GM18498 (cell line): Measurements from ENCODE around the gene CENPS.
"Not testable (repeated sequence)": the region's sequence is repeated elsewhere in the genome, so short reads cannot be mapped to it uniquely, and the experiment has no call there.

Experiments used
- ATAC-seq: cut with Tn5 transposase; IDR thresholded peaks from one replicate; pipeline ENCODE4 v1.9.1; 2021; ENCODE audit warnings: mild to moderate bottlenecking, moderate library complexity; ENCODE audit not compliant: unreplicated experiment

CENPS gene

DNA sequence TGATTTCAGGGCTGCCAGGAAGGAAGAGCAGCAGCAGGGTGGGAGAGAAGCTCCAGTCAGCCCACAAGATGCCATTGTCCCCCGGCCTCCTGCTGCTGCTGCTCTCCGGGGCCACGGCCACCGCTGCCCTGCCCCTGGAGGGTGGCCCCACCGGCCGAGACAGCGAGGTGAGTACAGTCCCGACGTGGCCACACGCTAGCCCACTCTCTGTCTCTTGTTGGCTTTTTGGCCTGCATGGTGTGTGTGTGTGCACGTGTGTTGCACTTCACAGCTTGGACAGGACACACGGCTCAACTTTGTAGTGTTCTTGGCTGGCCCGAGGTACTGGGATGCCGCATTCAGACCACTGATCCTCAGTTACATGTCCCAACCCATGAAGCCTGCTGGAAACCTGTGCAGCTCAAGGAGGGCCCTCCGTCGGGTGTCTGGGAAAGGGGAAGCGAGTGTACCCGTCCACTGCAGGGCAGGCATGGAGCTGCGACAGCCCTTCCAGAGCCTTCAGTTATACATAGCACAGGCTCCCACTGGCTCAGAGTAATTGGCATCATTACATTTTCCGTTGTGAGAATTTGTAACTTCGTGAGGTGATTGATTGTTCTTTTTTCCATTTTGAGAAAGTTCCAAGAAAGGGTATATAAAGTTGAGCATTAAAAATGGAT is 20.1 kb downstream of the CENPS start:
- no peak for ATAC-seq

DNA sequence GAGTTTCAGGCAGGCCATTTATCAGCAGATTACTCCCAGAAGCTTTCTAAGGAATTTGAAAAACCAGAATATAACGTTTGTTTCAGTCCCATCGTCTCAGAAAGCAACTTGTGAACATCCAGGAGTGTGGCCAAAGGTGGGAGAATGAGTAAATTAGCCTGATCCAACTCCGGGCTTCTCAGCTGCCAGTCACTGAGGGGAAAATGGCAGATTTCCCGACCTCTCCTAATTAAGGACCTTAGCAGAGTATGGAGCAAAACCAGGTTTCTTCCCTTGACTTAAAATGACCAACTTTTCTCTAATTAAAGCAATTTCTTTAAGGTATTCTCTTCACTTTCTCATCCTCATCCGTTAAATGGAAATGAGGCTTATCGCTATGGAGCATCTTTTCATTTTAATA is 20.6 kb downstream of the CENPS start:
- ATAC-seq, result no peak

DNA sequence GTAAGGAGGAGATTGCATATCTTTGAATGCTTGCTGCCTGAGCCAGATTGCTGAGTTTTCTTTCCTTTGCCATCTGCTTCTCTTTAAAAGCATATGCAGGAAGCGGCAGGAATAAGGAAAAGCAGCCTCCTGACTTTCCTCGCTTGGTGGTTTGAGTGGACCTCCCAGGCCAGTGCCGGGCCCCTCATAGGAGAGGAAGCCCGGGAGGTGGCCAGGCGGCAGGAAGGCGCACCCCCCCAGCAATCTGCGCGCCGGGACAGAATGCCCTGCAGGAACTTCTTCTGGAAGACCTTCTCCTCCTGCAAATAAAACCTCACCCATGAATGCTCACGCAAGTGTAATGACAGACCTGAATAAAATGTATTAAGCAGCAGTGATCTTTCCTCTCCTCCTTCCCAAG is 21.1 kb downstream of the CENPS start:
- ATAC-seq, result no peak

DNA sequence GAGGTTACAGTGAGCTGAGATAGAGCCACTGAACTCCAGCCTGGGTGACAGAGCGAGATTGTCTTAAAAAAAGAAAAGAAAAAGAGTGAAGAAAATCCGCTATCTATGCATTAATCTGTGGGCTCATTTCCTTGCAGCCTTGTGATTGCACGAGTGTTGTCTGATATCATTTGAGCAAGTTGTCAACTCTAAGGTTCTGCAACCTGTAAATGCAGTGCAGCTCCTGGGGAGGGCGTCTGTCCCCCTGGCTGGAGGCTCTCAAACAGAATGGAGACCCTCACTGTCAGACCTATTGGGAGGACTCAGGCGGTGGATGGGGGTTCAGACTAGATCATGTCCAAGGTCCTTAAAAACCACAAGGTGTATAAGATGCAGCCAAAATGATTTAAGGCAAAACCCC is 25.8 kb downstream of the CENPS start:
- no peak for ATAC-seq

DNA sequence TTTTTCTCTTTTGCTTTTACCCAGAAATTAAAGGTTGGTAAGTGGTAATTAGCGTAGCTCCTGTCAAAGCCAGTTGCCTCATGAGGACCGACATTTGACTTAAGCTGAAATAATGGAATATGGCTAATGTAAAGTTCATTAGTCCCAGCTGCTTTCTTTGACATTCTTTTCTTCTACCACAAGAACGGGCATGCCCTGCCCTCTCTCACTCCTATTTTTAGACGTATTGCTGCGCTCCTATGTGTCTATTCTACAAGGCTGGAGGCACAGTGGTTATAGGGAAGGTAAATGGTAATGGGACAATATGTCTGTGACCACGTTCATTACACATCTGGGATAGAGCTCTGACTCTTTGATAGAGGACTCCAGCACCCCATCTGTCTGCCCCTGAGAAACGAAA is 26.4 kb downstream of the CENPS start:
- no peak for ATAC-seq

DNA sequence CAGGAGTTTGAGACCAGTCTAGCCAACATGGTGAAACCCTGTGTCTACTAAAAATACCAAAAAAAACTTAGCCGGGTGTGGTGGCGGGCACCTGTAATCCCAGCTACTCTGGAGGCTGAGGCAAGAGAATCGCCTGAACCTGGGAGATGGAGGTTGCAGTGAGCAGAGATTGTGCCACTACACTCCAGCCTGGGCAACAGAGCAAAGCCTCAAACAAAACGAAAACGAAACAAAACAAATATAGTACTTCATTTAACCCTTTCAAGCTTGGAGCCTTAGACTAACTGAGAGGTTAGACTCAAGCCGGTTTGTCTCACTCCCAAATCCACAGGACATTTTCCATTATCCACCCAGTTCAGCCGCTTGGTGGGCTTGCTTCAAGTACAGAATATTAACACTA is 27.2 kb downstream of the CENPS start:
- ATAC-seq, result not testable (repeated sequence)

DNA sequence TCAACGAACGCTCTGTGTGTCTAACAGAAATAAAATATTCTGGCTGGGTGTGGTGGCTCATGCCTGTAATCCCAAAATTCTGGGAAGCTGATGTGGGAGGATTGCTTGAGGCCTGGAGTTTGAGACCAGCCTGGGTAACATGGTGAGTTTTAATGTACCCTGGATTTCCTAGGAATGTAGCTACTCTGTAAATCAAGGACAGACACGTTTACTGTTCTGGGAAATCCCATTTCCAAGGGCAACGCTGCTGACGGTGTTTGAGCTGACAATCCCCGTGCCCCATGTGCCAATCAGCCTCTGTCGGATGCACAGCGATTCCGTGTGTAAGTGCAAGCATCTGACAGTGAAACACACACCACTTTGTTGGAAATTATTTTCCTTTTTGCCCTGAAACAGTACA is 27.6 kb downstream of the CENPS start:
- no peak for ATAC-seq

DNA sequence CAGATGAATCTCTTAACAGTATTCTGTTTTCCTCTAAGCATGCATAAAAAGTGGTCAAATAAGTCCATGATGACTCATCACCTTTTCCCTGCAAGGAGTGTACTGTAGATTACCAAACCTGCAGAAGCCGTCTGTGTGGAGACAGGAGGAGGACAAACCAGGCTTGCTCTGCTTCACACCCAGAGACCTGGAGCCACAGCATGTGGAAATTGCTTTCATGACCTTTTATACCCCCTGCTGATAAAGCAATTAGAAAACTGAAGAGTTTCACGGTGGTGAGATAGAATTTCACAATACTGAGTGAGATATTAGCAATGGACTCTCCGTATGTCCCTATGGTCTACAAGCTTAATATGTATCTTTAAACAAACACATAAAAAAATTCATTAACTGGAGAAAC is 29.0 kb downstream of the CENPS start:
- ATAC-seq, result no peak

DNA sequence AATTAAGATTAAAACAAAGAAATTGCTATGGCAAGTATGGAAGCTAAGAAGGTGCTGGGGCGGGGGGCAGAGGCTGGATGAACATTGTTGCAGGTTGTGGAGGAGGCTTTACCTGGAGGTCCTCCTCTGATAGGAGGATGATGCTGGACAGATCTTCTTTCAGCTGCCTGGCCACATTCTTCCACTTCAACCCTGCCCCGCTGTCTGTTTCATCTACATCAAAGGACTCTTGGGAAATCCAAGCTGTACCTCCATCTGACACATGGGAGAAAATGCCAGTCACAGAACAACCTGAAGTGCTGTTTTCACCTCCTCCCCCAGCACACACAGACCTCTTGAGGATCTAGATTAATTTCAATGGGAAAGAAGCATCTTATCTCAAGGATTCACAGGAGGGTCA is 36.8 kb downstream of the CENPS start:
- ATAC-seq, result no peak

DNA sequence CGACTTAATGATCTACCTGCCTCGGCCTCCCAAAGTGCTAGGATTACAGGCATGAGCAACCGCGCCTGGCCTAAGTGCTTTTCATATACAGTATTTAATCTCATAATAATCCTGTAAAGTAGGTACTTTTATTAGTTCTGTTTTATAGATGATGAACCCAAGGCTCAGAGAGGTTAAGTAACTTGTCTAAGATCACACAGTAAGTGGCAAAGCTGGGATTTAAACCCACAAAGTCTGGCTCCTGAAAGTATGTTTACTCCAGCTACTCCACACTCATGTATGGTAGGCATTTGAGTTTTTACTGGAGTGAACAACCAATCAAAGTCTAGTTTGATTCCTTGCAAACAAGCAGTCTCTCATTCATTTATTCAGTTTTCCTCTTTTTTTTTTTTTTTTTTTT is 39.8 kb downstream of the CENPS start:
- ATAC-seq, result no peak

DNA sequence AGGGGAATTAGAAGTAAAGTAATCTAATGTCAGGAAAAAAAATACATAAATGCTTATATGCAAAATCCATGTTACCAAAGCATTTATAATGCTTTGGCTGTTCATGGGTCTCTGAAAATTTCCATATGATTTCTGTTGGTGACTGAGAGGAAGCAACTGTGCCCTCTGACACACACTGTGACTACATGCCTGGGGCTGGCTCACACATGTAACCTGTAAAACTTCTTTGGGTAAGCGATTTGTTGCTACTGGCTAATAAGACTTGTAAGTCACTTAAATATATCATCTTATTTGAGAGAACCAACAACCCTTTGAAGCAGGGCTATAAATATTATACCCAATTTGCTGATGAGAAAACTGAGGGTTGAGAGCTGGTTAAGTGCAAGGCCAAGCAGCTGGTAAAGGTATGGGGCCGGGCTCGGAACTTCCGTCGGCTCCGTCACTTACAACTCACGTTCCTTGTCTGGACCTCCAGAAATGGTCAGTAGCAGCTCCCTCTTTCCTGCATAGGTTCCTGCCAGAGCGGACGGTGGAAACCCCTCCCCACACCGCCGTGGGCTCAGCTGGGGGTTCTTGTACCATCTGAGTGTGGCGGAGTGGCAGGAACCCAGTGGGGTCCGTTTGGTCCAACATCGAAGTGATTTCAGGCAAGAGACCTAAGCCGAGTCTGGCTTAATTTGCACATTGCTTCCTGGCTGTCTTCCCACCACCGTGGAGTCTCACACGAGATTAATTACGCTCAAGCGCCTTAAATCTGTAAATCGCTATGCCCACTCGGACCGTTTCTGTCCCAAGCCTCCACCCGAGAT is 41.4 kb downstream of the CENPS start:
- ATAC-seq, result no peak

DNA sequence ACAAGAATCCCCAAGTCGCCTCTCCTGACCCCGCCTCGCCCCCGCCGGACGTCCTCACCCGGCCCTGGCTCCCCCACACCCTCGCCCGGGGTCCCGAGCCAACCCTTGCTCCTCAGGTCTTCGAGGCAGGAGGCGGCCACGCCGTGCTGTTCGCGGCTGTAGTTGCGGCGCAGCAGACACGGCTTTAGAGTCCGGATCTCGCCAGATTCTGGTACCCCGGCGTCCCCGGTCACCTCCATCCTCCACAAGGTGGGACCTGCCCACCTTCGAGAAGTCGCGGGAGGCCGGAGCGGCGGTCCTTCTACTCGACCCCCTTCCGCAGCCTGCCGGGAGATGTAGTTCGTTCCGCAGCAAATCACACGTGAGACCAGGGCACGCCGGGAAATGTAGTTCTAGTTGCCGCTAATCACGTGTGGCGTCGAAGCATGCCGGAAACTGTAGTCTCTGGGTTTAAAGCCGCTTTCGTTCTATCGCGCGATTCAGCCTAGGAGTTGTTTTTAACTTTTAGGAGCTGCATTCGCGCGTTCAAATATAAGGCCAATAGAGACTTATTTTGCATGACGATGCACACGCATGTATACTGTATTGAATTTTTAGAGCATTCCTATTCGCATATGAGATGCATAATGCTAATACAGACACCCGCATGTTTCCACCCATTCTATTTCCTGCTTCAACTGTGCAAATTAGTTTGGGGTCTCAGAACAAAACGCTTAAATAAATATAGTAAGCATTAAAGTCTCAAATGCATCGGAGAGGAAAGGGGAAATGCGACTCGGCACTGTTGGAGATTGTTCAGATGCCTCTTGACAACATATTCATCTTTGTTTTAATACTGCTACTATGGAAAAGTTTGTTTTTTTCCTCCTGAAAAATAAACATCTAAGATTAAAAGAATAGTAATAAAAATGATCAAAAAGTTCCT is 42.2 kb downstream of the CENPS start, which contains the start of gene DFFA:
Gene DFFA, minus strand, starts transcription at position 310 of the 925 bp plus-strand sequence. Its CDS starts 71 bp downstream, at position 239.
- peak; percentile 77 for ATAC-seq

DNA sequence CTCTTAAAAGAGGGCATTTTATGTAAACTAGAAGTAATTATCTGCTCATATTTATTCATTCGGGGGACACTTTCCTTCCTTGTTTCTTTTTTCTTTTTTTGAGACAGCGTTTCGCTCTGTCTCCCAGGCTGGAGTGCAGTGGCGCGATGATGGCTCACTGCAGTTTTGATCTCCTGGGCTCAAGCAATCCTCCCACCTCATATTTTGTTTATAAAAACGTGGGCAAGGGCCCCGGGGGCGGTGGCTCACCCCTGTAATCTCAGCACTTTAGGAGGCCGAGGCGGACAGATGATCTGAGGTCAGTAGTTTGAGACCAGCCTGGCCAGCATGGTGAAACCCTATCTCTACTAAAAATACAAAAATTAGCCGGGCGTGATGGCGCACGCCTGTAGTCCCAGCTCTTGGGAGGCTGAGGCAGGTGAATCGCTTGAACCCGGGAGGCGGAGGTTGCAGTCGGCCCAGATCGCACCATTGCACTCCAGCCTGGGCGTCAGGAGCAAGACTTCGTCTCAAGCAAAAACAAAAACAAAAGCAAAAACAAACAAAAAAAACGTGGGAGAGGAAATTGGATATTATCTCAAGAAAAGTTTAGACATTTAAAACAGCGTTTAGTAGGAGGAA is 43.0 kb downstream of the CENPS start:
- ATAC-seq, result no peak

DNA sequence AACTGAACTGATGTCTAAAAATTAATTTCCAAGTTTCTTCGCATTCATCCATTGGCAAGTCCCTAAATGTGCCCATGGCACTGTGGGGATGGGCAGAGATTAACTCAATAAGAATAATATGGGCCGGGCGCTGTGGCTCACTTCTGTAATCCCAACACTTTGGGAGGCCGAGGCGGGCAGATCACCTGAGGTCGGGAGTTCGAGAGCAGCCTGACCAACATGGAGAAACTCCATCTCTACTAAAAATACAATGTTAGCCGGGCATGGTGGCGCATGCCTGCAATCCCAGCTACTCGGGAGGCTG is 44.0 kb downstream of the CENPS start:
- not testable (repeated sequence) for ATAC-seq

DNA sequence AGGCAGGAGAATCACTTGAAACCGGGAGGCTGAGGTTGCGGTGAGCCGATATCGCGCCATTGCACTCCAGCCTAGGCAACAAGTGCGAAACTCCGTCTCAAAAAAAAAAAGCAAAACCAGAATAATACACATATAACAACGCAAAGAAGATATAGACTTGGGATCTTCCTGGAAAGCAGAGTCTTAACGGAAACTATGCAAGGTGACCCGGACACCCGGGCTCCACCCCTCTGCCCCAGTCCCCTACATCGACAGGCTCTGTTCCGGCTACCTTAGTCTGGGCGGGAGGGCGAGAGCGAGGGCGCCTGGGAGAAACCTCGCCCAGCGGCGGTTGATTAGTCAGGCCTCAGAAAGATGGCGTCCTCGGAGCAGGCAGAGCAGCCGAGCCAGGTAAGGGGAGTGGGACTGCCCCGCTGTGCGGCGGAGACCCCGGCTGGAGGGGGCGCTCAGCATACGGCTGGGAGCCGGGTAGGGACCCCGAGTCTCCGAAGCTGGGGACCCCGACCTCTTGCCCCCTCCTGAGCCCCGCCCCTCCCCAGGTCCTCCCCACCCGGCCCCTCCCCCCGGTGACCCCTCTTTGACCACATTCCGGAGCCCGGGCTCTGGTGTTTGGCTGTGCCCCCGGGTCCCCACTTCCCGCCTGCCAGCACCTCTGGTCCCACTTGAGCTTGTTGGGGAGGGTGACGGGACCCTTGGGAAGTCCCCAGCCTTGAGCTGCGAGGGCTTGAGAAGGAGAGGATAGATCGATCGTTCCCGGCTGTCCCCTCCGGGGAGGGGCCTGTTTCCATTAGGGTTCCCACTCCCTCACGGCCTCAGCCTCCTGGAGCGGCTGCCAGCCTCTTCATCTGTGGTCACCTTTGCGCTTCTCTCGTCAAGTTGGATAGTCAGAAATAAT is 44.6 kb downstream of the CENPS start, which contains the start of gene PEX14:
Gene PEX14, plus strand, starts transcription at position 338 of the 895 bp plus-strand sequence. Its CDS starts 17 bp downstream, at position 355.
- ATAC-seq, result peak; percentile 72

DNA sequence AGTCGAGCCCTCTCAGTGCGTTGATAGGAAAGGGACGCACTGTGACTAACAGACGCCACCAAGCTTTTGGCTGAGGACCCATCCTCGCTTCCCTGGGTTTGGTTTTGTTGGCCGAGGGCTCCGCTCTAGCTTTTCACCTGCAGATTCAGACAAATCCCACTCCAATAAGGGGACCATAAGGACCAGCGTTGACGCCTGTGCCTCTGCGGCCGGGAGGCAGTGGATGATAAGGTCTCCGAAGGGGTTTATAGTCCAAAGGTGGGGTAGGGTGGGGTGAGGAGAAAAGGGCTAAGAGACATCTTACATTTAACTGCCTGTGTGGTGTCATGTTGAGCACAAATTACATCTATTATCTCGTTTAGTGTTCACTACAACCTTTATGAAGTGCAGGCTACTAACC is 45.3 kb downstream of the CENPS start:
- no peak for ATAC-seq

DNA sequence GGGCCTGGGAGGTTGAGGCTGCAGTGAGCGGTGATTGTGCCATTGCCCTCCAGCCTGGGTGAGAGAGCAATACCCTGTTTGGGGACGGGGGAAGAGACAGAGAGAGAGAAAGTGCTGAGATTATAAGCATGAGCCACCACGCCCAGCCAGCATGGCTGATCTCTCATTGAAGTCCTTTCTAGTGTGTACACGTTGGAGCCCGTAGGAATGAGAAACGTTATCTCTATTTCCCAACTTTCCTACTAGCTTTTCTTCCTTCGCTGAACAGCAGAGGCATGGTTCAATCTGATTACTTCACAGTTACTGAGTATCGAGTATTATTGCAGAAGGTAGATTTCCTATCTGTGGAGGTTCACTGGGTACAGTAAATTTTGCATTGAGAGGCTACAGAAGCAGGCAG is 49.1 kb downstream of the CENPS start:
- ATAC-seq, result no peak

DNA sequence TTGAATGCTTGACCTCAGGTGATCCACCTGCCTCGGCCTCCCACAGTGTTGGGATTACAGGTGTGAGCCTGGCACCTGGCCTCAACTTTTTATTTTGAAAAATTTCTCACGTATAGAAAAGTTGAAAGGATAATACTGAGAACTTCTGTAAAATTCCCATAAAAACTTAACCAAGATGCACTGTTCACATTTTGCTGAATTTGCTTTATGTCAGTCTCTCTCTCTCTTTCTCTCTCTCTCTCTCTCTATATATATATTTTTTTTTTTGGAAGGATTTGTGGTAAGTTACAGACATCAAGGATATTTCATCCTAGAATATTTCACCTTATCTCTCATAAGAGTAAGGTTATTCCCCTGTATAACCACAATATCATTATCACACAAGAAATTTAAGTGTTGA is 50.4 kb downstream of the CENPS start:
- no peak for ATAC-seq

DNA sequence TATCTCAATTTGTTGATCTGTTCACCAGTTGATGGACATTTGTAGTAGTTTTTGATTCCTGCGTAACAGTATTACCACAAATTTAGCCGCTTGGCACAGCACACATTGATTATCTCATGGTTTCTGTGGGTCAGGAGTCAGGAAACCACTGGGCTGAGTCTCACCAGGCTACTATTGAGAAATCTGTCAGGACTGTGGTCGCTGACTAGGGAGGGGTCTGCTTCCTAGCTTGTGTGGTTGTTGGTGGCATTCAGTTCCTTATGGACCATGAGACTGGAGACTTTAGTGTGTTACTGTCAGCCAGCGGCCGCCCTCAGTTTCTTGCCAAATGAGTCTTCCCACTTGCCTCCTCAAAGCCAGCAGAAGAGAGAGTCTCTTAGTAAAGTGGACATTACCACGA is 54.3 kb downstream of the CENPS start:
- no peak for ATAC-seq
